ENCODE data around the gene SF3B3. TPM values are rescaled to one million over a fixed set of nuclear protein-coding genes. Genes with fewer than 3 reads are reported as not detected.

The SF3B3 gene
- polyA plus RNA-seq, 1 of the 3 experiments (the other 2 are of a cell fraction), result 81.7 TPM

DNA sequence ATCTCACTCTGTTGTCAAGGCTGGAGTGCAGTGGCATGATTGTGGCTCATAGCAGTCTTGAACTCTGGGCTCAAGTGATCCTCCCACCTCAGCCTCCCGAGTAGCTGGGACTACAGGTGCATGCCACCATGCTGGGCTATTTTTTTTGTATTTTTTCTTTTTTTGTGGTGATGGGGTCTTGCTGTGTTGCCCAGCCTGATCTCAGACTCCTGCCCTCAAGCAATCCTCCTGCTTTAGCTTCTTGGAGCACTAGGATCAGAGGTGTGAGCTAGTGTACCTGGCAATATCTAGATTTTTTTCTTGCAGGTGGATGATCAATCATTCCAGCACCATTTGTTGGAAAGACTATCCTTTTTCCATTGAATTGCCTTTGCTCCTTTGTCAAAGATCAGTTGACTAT is 69.9 kb downstream of the SF3B3 start:
- ChIA-PET CTCF (no interaction called here), POLR2A (no interaction called here)
- Histone ChIP-seq H3K4me1 (ENCODE audit: control insufficient read depth in 1 of 2, insufficient read depth in 2 of 2, low read depth in 1 of 2, low read length in 1 of 2) (no peaks in the 10 kb centered on the region), H3K36me3 (replicated peaks in 1 of 2; ENCODE audit: control insufficient read depth in 1 of 2, insufficient read depth in 2 of 2, low read length in 1 of 2) (no peaks in the 10 kb centered on the region), H4K20me1 (ENCODE audit: insufficient read depth) (no peaks in the 10 kb centered on the region), H3K27ac (ENCODE audit: low read depth in 2 of 2, low read length in 1 of 2) (no peak overlapping the region), H2AFZ (ENCODE audit: low read depth) (no peak overlapping the region), H3K9me2 (no peaks in the 10 kb centered on the region), H3K27me3 (ENCODE audit: insufficient read depth) (no peaks in the 10 kb centered on the region), H3K9me3 (no peaks in the 10 kb centered on the region), H3F3A (replicated peaks; ENCODE audit: insufficient read depth) (no peaks in the 10 kb centered on the region), H3K4me3 (ENCODE audit: low read depth in 2 of 2, low read length in 1 of 2) (no peak overlapping the region), H3K79me2 (ENCODE audit: insufficient read depth) (no peaks in the 10 kb centered on the region), H3K9ac (no peak overlapping the region), H3K4me2 (no peak overlapping the region)
- DNase-seq, result no peak
- no peak for TF ChIP-seq RFX5 (IDR thresholded peaks at IDR 0.05; ENCODE audit: low read length)
- TF ChIP-seq RXRA (IDR thresholded peaks at IDR 0.05; ENCODE audit: borderline replicate concordance, low read depth), result no peak
- no peak for TF ChIP-seq FOXJ3 (CRISPR knock-in tag; IDR thresholded peaks at IDR 0.05)
- 31% methylated on average over 1 of the region's 1 CpG for WGBS (ENCODE audit: low lambda C conversion rate)

- H3K9ac ChIP-seq, result no peak overlapping the region
- no peak overlapping the region for H3K4me2 ChIP-seq
- H3K27ac ChIP-seq (ENCODE audit: low read depth in 2 of 2, low read length in 1 of 2), result no peak overlapping the region
- H3K4me1 ChIP-seq (ENCODE audit: control insufficient read depth in 1 of 2, insufficient read depth in 2 of 2, low read depth in 1 of 2, low read length in 1 of 2), result no peaks in the 10 kb centered on the region
- no peaks in the 10 kb centered on the region for H3K9me3 ChIP-seq
- no peaks in the 10 kb centered on the region for H3K27me3 ChIP-seq (ENCODE audit: insufficient read depth)
- no peaks in the 10 kb centered on the region for H3F3A ChIP-seq (replicated peaks; ENCODE audit: insufficient read depth)
- no peak overlapping the region for H2AFZ ChIP-seq (ENCODE audit: low read depth)
- H4K20me1 ChIP-seq (ENCODE audit: insufficient read depth), result no peaks in the 10 kb centered on the region
- H3K4me3 ChIP-seq (ENCODE audit: low read depth in 2 of 2, low read length in 1 of 2), result no peak overlapping the region
- no peaks in the 10 kb centered on the region for H3K36me3 ChIP-seq (replicated peaks in 1 of 2; ENCODE audit: control insufficient read depth in 1 of 2, insufficient read depth in 2 of 2, low read length in 1 of 2)
- ChIA-PET POLR2A (interaction anchor here (0.6 kb wide), 1 partner anchor 1284 kb away, joined by 3 read pairs; no protein-coding TSS in a partner anchor), CTCF (interaction anchor here (0.6 kb wide), 1 partner anchor 39 kb away, joined by 4 read pairs; no protein-coding TSS in a partner anchor)
- no peaks in the 10 kb centered on the region for H3K9me2 ChIP-seq
- TF ChIP-seq MAX (IDR thresholded peaks at IDR 0.05; ENCODE audit: low read depth) (no peak), PBX3 (IDR thresholded peaks at IDR 0.05) (no peak), NFIC (IDR thresholded peaks at IDR 0.05; ENCODE audit: borderline replicate concordance) (no peak), TCF12 (IDR thresholded peaks at IDR 0.05) (no peak), RXRA (IDR thresholded peaks at IDR 0.05; ENCODE audit: borderline replicate concordance, low read depth) (no peak), POLR2AphosphoS5 (IDR thresholded peaks at IDR 0.05; ENCODE audit: low read depth, low read length) (no peak), IRF3 (IDR thresholded peaks at IDR 0.05; ENCODE audit: low read depth, low read length) (no peak), JUND (IDR thresholded peaks at IDR 0.05) (no peak), EP300 (IDR thresholded peaks at IDR 0.05; ENCODE audit: borderline replicate concordance in 1 of 2, low read depth in 1 of 2, low read length in 1 of 2) (no peak), NRF1 (IDR thresholded peaks at IDR 0.05; ENCODE audit: low read depth, low read length) (no peak), CHD2 (IDR thresholded peaks at IDR 0.05; ENCODE audit: low read length, partially characterized antibody) (no peak), SMC3 (IDR thresholded peaks at IDR 0.05; ENCODE audit: low read depth, low read length) (no peak)
- no peaks in the 10 kb centered on the region for H3K79me2 ChIP-seq (ENCODE audit: insufficient read depth)
- DNase-seq, result no peak
Measured at GRCh38 chr16:70594569-70594968, 71.0 kb downstream of the SF3B3 start.

Measured in SK-N-SH (cell line).